Keratinocyte (primary cell): ENCODE data around the gene LHFPL3.

Experiments
- CTCF ChIP-seq, 3 experiments: IDR thresholded peaks in 1 of 3; conservative IDR thresholded peaks in 1 of 3; optimal IDR thresholded peaks in 1 of 3; 2 replicates in 2 of 3; 3 replicates in 1 of 3; pipeline versions ENCODE3 to v1.5.1; 2011; ENCODE audit warnings: low read length in 3 of 3, mild to moderate bottlenecking in 3 of 3, moderate library complexity in 2 of 3, control low read depth in 1 of 3, inconsistent platforms in 1 of 3; ENCODE audit not compliant: insufficient read depth in 2 of 3; ENCODE audit errors: extremely low read depth in 1 of 3
- EZH2 ChIP-seq: IDR thresholded peaks from one replicate; pipeline ENCODE4 v1.6.1; 2012; ENCODE audit warnings: inconsistent platforms, mild to moderate bottlenecking, low read length, moderate library complexity

GRCh38 chr7:104652865-104653264 lies 324.5 kb downstream of the LHFPL3 start:
- TF ChIP-seq CTCF (optimal IDR thresholded peaks at IDR 0.05 in 1 of 3, IDR thresholded peaks at IDR 0.05 in 1 of 3, conservative IDR thresholded peaks at IDR 0.05 in 1 of 3; ENCODE audit: extremely low read depth in 1 of 3, insufficient read depth in 2 of 3, low read length in 3 of 3) (no peak), EZH2 (no peak)
